Measurements from ENCODE around the gene MIX23. TPM values are rescaled to one million over a fixed set of nuclear protein-coding genes. Genes with fewer than 3 reads are reported as not detected.

The MIX23 gene
- polyA plus RNA-seq, 2 donors: 32.9 to 41.9 TPM

DNA sequence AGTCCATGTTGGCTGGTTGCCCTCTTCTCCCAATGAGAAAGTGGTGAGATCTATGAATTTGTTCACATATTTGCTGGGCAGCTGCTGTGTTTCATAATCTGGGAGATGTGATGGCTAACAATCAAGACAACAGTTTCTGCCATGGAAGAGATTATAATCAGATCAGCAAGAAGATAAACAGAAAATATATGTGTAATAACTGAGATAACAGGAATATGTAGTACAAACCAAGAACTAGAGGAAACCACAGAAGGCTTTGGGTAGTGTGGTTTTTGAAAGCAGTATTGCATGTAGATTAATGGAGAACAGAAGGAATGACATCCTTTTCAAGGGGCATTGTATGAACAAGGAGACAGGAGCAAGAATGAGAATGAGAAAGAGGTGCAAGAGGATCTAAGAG lies 70.2 kb downstream of the MIX23 start:
- Histone ChIP-seq H3K4me1 (ENCODE audit: control insufficient read depth in 2 of 2, insufficient read depth in 2 of 2, low read length in 1 of 2) (peaks cover 0 to 13% of the 10 kb centered on the region in 2 donors), H3K36me3 (ENCODE audit: control insufficient read depth in 2 of 2, insufficient read depth in 2 of 2, low read length in 1 of 2) (no peaks in the 10 kb centered on the region), H3K9me3 (ENCODE audit: control insufficient read depth in 2 of 2, insufficient read depth in 1 of 2, low read depth in 1 of 2, low read length in 1 of 2) (no peaks in the 10 kb centered on the region), H3K4me3 (ENCODE audit: low read depth in 1 of 2, low read length in 2 of 2) (no peak overlapping the region), H3K27ac (ENCODE audit: low read depth in 2 of 2, low read length in 1 of 2) (peak overlapping the region; percentile 90 to 94), H3K27me3 (ENCODE audit: control insufficient read depth in 1 of 2, insufficient read depth in 2 of 2, low read length in 2 of 2) (no peaks in the 10 kb centered on the region)

DNA sequence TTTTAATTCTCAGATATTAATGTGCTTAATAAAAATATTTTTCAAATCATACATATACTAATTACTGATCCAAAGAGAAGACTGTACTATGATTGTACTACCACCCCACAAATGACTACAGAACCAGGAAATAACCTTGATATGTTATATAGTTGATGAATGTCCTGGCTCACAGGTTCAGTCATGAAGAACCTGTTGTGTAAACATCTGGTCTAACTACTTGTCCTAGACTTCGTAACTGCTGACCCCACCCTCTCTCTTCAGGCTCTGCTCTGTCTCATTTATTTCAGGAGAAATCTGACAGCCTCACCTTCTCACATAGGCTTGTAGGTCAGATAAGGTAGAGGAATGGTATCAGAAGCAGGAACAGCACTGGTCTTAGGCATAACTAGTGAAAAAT lies 72.7 kb downstream of the MIX23 start:
- Histone ChIP-seq H3K4me1 (ENCODE audit: control insufficient read depth in 2 of 2, insufficient read depth in 2 of 2, low read length in 1 of 2) (peaks cover 0 to 12% of the 10 kb centered on the region in 2 donors), H3K36me3 (ENCODE audit: control insufficient read depth in 2 of 2, insufficient read depth in 2 of 2, low read length in 1 of 2) (no peaks in the 10 kb centered on the region), H3K27me3 (ENCODE audit: control insufficient read depth in 1 of 2, insufficient read depth in 2 of 2, low read length in 2 of 2) (no peaks in the 10 kb centered on the region), H3K4me3 (ENCODE audit: low read depth in 1 of 2, low read length in 2 of 2) (no peak overlapping the region), H3K27ac (ENCODE audit: low read depth in 2 of 2, low read length in 1 of 2) (peak overlapping the region; percentile 87 to 90), H3K9me3 (ENCODE audit: control insufficient read depth in 2 of 2, insufficient read depth in 1 of 2, low read depth in 1 of 2, low read length in 1 of 2) (no peaks in the 10 kb centered on the region)
- WGBS, 2 donors: 15 to 20% methylated on average over 1 of the region's 1 CpG

Other genes starting within 250 kb of the MIX23 start
- gene CASR, start 199.6 kb downstream of the MIX23 start, polyA plus RNA-seq: not detected
- gene CSTA, start 58.0 kb downstream of the MIX23 start, polyA plus RNA-seq: over 10,000 TPM in 1 of 2 donors, 1,000 to 10,000 TPM in 1; 7,202 to 12,533 TPM
- gene FAM162A, start 951 bp upstream of the MIX23 start, polyA plus RNA-seq: 100 to 1,000 TPM; 242 TPM
- 1 to 10 TPM; 1.3 TPM for gene WDR5B, start 32.8 kb upstream of the MIX23 start, polyA plus RNA-seq
- gene KPNA1, start 131.7 kb upstream of the MIX23 start, polyA plus RNA-seq: 10 to 100 TPM in 1 of 2 donors, 1 to 10 TPM in 1; 8.5 to 13.9 TPM
- gene PARP9, start 181.1 kb upstream of the MIX23 start, polyA plus RNA-seq: 10 to 100 TPM; 17.1 to 20.0 TPM
- 1 to 10 TPM; 5.9 to 6.4 TPM for gene DTX3L, start 181.1 kb upstream of the MIX23 start, polyA plus RNA-seq
- gene PARP15, start 194.4 kb upstream of the MIX23 start, polyA plus RNA-seq: under 1 TPM; 0.46 to 0.94 TPM

Measured in esophagus (tissue), 2 donors.